ENCODE data around the gene SSTR1.

Gene SSTR1

DNA sequence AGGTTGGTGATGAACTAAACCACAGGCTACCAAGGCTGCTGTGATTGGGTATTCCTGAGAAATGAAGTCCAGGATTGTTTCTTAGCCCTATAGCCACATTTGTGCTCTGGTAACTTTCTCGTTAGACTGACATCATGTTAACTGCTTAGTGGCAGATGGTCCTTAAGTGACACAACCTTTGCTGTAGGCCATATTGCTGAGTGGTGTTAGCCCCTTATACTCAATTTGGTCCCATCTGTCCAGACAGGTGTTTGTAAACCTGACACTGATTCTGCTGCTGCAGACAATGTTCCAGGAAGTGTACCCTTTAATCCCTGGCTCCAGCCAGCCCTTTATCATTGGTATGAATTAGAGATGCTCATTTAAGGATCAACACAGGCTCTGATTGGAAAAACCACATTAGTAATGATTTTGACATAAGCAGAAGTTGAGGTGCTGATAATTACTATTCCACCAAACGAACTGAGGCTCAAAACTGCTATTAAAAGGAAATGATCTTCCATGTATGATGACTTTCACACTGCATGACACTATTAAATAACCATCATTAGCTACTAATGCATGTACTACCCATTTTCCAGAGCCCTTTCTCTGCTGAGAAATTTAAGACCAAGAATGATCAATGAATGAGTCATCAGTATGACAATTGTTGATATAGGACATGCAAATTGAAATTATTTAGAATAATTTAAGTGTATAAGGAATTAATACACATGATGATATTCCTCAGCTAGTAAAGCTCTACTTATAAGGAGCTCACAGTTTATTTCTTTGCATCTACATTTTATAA lies 3.6 kb upstream of the SSTR1 start:
- DNase-seq = no peak

- no peak for DNase-seq
These were observed 3.0 kb upstream of the SSTR1 start for GRCh38 chr14:38204719-38205115.

DNA sequence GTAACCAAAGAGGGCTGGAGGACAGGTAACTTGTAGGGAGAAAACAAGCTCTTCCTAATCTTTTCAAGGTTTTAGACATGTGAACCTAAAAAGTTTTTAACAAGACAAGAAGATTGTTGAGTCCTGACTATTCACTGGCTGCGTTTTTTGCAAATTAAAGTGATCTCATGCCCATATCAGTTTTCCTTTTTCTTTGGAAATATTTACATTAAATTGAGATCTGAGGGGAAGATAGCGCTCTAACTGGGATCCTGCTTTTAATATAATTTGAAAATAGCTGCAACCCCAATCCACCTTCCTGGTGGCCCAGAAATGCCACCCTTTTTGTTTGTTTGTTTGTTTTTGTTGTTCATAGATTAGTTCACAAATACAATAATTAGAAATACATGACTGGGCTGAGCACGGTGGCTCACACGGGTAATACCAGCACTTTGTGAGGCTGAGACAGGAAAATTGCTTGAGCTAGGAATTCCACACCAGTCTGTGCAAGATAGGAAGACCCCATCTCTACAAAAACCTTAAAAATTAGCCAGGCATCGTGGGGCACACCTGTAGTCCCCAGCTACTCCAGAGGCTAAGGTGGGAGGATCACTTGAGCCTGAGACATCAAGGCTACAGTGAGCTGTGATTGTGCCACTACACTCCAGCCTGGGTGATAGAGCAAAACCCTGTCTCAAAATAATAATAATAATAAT lies 2.4 kb upstream of the SSTR1 start:
- no peak for DNase-seq

DNA sequence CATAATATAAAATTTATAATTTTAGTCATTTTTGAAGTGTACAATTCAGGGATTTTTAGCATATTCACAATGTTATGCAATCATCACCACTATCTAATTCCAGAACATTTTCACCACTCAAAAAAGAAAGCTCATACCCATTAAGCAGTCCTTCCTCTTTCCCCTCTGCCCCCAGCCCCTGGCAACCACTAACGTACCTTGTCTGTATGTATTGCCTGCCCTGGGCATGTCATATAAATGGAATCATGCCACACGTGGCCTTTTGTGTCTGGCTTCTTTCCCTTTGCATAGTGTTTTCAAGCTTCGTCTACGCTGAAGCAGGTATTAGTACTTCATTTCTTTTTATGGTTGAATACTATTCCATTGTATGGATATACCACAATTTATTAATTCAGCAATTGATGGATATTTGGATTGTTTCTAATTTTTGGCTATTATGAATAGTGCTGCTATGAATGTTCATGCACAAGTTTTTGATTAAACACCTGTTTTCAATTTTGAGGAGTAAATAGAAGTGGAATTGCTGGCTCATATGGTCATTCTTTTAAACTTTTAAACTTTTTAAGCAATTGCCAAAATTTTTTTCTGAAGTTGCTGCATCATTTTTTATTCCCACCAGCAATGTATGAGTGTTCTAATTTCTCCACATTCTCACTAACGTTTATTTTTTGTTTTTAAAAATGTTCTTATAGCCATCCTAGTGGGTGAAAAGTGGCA lies 1.6 kb upstream of the SSTR1 start:
- no peak for DNase-seq

DNA sequence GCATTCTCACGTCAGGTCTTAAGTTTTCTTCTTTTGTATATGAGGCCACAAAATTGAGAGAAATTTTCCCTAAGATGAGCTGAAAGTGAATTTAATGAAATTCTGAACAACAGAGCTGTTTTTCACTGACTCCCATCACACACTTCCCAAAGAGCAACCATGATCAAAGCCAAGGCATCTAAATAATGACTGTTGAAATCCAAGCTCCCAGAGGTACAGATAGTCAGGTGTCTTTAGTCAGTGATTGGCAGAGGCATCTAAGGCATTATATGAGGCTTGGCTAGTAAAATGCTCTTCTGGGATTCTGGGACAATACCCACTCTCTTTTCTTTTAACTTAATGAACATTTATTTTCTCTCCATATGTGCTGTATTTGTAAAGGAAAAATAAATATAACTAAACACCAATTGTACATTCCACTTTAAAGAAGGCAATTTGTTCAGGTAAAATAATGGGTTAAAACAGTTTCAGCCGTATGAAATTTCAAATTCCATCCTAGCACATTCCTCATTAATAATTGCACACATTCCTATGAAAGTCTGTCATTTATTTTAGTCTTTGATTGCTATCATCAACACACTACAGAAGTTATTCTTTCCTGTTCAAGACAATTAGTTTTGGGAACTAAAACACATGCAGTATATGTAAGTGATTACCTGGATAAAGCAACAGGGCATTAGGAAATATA lies 871 bp upstream of the SSTR1 start:
- DNase-seq = no peak

DNA sequence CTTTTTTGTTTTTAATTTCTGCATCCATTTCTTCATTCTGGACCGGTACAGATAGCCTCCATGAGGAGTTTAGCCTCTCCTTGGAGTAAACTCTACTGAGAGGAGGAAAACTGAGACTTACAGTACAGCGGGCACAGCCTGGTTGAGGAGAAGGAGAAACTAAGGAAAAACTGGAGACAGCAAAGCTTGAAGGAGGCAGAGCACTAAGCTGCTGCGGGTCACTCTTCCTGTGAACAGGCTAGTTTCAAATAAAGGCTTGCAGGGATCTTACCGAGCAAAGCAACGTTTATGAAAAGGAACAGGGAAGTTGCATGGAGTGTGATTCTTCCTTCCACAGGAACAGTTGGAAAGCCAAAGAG lies 348 bp upstream of the SSTR1 start:
- DNase-seq = no peak

- DNase-seq = no peak
These were observed 1.2 kb downstream of the SSTR1 start for GRCh38 chr14:38208618-38209562.

DNA sequence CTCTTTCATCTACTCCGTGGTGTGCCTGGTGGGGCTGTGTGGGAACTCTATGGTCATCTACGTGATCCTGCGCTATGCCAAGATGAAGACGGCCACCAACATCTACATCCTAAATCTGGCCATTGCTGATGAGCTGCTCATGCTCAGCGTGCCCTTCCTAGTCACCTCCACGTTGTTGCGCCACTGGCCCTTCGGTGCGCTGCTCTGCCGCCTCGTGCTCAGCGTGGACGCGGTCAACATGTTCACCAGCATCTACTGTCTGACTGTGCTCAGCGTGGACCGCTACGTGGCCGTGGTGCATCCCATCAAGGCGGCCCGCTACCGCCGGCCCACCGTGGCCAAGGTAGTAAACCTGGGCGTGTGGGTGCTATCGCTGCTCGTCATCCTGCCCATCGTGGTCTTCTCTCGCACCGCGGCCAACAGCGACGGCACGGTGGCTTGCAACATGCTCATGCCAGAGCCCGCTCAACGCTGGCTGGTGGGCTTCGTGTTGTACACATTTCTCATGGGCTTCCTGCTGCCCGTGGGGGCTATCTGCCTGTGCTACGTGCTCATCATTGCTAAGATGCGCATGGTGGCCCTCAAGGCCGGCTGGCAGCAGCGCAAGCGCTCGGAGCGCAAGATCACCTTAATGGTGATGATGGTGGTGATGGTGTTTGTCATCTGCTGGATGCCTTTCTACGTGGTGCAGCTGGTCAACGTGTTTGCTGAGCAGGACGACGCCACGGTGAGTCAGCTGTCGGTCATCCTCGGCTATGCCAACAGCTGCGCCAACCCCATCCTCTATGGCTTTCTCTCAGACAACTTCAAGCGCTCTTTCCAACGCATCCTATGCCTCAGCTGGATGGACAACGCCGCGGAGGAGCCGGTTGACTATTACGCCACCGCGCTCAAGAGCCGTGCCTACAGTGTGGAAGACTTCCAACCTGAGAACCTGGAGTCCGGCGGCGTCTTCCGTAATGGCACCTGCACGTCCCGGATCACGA lies 2.2 kb downstream of the SSTR1 start:
- no peak for DNase-seq

DNA sequence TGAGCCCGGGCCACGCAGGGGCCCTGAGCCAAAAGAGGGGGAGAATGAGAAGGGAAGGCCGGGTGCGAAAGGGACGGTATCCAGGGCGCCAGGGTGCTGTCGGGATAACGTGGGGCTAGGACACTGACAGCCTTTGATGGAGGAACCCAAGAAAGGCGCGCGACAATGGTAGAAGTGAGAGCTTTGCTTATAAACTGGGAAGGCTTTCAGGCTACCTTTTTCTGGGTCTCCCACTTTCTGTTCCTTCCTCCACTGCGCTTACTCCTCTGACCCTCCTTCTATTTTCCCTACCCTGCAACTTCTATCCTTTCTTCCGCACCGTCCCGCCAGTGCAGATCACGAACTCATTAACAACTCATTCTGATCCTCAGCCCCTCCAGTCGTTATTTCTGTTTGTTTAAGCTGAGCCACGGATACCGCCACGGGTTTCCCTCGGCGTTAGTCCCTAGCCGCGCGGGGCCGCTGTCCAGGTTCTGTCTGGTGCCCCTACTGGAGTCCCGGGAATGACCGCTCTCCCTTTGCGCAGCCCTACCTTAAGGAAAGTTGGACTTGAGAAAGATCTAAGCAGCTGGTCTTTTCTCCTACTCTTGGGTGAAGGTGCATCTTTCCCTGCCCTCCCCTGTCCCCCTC lies 3.0 kb downstream of the SSTR1 start:
- DNase-seq = no peak

DNA sequence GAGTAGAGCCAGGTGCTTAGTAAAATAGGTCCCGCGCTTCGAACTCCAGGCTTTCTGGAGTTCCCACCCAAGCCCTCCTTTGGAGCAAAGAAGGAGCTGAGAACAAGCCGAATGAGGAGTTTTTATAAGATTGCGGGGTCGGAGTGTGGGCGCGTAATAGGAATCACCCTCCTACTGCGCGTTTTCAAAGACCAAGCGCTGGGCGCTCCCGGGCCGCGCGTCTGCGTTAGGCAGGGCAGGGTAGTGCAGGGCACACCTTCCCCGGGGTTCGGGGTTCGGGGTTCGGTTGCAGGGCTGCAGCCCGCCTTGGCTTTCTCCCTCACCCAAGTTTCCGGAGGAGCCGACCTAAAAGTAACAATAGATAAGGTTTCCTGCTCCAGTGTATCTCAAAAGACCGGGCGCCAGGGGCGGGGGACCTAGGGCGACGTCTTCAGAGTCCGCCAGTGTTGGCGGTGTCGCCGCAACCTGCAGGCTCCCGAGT lies 3.6 kb downstream of the SSTR1 start:
- DNase-seq = no peak

DNA sequence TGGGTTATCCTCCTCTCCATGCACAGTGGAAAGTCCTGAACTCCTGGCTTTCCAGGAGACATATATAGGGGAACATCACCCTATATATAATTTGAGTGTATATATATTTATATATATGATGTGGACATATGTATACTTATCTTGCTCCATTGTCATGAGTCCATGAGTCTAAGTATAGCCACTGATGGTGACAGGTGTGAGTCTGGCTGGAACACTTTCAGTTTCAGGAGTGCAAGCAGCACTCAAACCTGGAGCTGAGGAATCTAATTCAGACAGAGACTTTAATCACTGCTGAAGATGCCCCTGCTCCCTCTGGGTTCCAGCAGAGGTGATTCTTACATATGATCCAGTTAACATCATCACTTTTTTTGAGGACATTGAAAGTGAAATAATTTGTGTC lies 4.4 kb downstream of the SSTR1 start:
- no peak for DNase-seq

- DNase-seq = no peak
These were observed 5.3 kb downstream of the SSTR1 start for GRCh38 chr14:38213001-38213400.

DNA sequence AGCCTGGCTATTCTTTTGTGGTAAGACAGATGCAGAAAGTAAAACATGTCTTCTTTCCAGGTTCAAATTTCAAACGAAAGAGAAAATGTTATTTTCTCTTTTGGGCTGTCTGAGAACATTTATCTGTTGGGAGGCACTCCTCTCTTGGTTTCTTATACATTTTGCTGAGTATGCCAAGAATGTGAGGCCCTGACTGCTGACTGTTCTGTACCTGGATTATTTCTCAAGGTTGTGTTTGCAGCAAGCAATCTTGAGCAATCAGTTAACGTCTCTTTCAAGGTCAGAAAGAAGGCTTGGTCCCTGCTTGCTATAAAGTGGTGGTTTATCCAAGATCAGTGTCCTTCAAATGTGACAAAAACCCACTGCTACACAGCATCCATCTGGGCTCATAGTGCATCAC lies 9.8 kb downstream of the SSTR1 start:
- DNase-seq = no peak

DNA sequence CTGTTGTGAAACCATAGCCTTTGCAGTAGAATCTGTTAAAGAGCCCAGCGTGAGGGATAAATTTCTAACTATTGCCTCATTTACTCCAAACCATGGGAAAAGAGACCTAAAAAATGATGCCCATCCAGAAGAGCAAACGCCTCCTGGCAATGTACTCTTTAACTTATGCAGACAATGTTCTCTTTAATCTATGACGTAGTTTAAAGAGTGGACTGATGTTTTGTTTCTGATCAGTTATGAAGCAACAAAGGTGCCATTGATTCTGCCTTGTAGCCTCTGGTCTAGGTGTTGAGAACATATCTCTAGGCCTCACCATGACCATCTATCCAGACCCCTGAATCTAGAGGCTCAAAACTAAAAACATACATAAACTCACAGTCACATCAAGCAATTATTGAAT lies 13.4 kb downstream of the SSTR1 start:
- no peak for DNase-seq

DNA sequence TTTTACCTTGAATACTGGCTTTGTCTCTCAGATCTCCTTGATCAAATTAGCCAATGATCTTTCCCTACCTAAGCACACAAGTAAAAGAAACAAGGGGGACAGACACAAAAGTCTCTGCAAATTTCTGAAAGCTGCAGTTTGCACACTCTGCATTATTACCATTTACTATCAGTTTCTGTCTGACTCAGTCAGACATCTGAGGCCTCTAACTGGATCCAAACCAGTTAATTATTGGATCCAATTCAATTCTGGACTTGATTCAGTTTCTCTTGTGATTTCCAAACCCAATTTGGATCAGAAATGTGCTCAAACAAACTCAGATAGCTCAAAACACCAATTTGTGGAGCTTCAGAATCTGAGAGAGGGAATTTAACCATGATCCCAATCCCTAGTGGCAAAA lies 16.6 kb downstream of the SSTR1 start:
- DNase-seq = no peak

GRCh38 chr14:38225946-38226345 lies 18.2 kb downstream of the SSTR1 start:
- no peak for DNase-seq

- DNase-seq = no peak
These were observed 18.7 kb downstream of the SSTR1 start for GRCh38 chr14:38226366-38226765.

DNA sequence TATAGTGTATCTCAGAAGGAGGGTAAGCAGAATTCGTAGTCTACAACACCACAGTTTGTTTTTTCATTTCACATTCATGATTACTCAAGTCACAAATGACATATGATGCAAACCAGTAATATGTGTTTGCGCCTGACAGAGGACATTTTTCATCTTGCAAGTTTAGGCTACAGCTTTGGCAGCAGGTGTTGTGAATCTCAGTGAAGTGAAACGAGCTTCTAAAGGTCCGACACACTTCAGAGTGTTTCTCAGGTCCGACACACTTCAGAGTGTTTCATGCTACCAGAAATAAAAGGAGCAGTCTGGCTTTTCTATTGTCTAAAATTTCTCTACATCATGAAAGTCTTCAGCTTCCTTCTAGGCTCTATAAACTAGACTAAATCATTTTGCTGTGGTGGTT lies 25.5 kb downstream of the SSTR1 start:
- no peak for DNase-seq

- DNase-seq = no peak
These were observed 30.6 kb downstream of the SSTR1 start for GRCh38 chr14:38238332-38238731.

GRCh38 chr14:38238878-38239277 lies 31.2 kb downstream of the SSTR1 start:
- no peak for DNase-seq
